Measurements from ENCODE around the gene RHOD. TPM values are rescaled to one million over a fixed set of nuclear protein-coding genes. Genes with fewer than 3 reads are reported as not detected.

The RHOD gene
- total RNA-seq, 1 experiment from 2014 or later = 17.1 TPM

GRCh38 chr11:67105964-67106363 lies 49.3 kb downstream of the RHOD start:
- H3K4me3 Mint-ChIP-seq (ENCODE audit: unreplicated experiment) = no peak overlapping the region

GRCh38 chr11:67111261-67111660 lies 54.6 kb downstream of the RHOD start:
- Mint-ChIP-seq H3K9me3 (ENCODE audit: unreplicated experiment) (no peaks in the 10 kb centered on the region), H3K36me3 (ENCODE audit: insufficient read depth, unreplicated experiment) (peaks cover 7% of the 10 kb centered on the region), H3K4me1 (ENCODE audit: low read depth, unreplicated experiment) (peaks cover 14% of the 10 kb centered on the region), H3K27me3 (ENCODE audit: insufficient read depth, unreplicated experiment) (no peaks in the 10 kb centered on the region), H3K4me3 (ENCODE audit: unreplicated experiment) (no peak overlapping the region), H3K27ac (ENCODE audit: unreplicated experiment) (no peak overlapping the region)
- Histone ChIP-seq H3K4me3 (ENCODE audit: low read depth, low read length) (no peak overlapping the region), H3K27me3 (replicated peaks; ENCODE audit: control insufficient read depth, insufficient read depth, low read length) (no peaks in the 10 kb centered on the region), H3K36me3 (ENCODE audit: control insufficient read depth, insufficient read depth, low read length) (no peaks in the 10 kb centered on the region), H3K4me1 (peaks cover 22% of the 10 kb centered on the region), H3K9me3 (no peaks in the 10 kb centered on the region)
- ChIA-PET CTCF (interaction anchor here (0.6 to 1.4 kb wide), 2 partner anchors 16 to 116 kb away, joined by 3 to 5 read pairs; no protein-coding TSS in a partner anchor), POLR2A (no interaction called here)
- no peak for TF ChIP-seq CTCF (IDR thresholded peaks at IDR 0.05; ENCODE audit: insufficient read depth in 1 of 2, low read depth in 1 of 2, low read length in 1 of 2, severe bottlenecking in 1 of 2, unreplicated experiment in 1 of 2)
- no peak for DNase-seq
- BruUV-seq (replicated peaks) = no TSS peak
- intact Hi-C loops (cut with micrococcal nuclease; ENCODE audit: unreplicated experiment) = loop anchor here (10.0 kb wide), 1 partner anchor 394 kb away; the partner anchor contains the start of genes CDK2AP2 and PITPNM1

More at GRCh38 chr11:67105964-67106363, 49.3 kb downstream of the RHOD start:
- no peak for DNase-seq
- BruUV-seq (replicated peaks) = no TSS peak
- H3K9me3 ChIP-seq = no peaks in the 10 kb centered on the region
- Mint-ChIP-seq H3K27ac (ENCODE audit: unreplicated experiment) (no peak overlapping the region), H3K36me3 (ENCODE audit: insufficient read depth, unreplicated experiment) (no peaks in the 10 kb centered on the region), H3K4me1 (ENCODE audit: low read depth, unreplicated experiment) (no peaks in the 10 kb centered on the region), H3K9me3 (ENCODE audit: unreplicated experiment) (no peaks in the 10 kb centered on the region), H3K27me3 (ENCODE audit: insufficient read depth, unreplicated experiment) (no peaks in the 10 kb centered on the region)
- H3K4me3 ChIP-seq (ENCODE audit: low read depth, low read length) = no peak overlapping the region
- H3K4me1 ChIP-seq = no peaks in the 10 kb centered on the region
- ChIA-PET POLR2A (no interaction called here), CTCF (interaction anchor here (0.8 to 1.0 kb wide), 2 partner anchors 13 to 25 kb away, joined by 3 to 4 read pairs; partner anchors contain the start of gene KDM2A)
- H3K27me3 ChIP-seq (replicated peaks; ENCODE audit: control insufficient read depth, insufficient read depth, low read length) = no peaks in the 10 kb centered on the region
- H3K36me3 ChIP-seq (ENCODE audit: control insufficient read depth, insufficient read depth, low read length) = no peaks in the 10 kb centered on the region
- TF ChIP-seq CTCF (IDR thresholded peaks at IDR 0.05; ENCODE audit: insufficient read depth in 1 of 2, low read depth in 1 of 2, low read length in 1 of 2, severe bottlenecking in 1 of 2, unreplicated experiment in 1 of 2) = no peak
- intact Hi-C loops (cut with micrococcal nuclease; ENCODE audit: unreplicated experiment) = no loop called here

- Histone ChIP-seq H3K27me3 (replicated peaks; ENCODE audit: control insufficient read depth, insufficient read depth, low read length) (no peaks in the 10 kb centered on the region), H3K9me3 (no peaks in the 10 kb centered on the region), H3K4me1 (peaks cover 35% of the 10 kb centered on the region), H3K4me3 (ENCODE audit: low read depth, low read length) (no peak overlapping the region), H3K36me3 (ENCODE audit: control insufficient read depth, insufficient read depth, low read length) (no peaks in the 10 kb centered on the region)
- POLR2A ChIA-PET = no interaction called here
- Mint-ChIP-seq H3K4me1 (ENCODE audit: low read depth, unreplicated experiment) (peaks cover 14% of the 10 kb centered on the region), H3K9me3 (ENCODE audit: unreplicated experiment) (no peaks in the 10 kb centered on the region), H3K36me3 (ENCODE audit: insufficient read depth, unreplicated experiment) (peaks cover 7% of the 10 kb centered on the region), H3K4me3 (ENCODE audit: unreplicated experiment) (no peak overlapping the region), H3K27ac (ENCODE audit: unreplicated experiment) (no peak overlapping the region), H3K27me3 (ENCODE audit: insufficient read depth, unreplicated experiment) (no peaks in the 10 kb centered on the region)
- TF ChIP-seq CTCF (IDR thresholded peaks at IDR 0.05; ENCODE audit: insufficient read depth in 1 of 2, low read depth in 1 of 2, low read length in 1 of 2, severe bottlenecking in 1 of 2, unreplicated experiment in 1 of 2) = no peak
- CTCF ChIA-PET = interaction anchor here (0.5 kb wide), 1 partner anchor 59 kb away, joined by 3 read pairs; no protein-coding TSS in a partner anchor
- BruUV-seq (replicated peaks) = no TSS peak
- intact Hi-C loops (cut with micrococcal nuclease; ENCODE audit: unreplicated experiment) = loop anchor here (10.0 kb wide), 1 partner anchor 392 kb away; the partner anchor contains the start of genes CDK2AP2 and PITPNM1
- no peak for DNase-seq
These were observed 56.6 kb downstream of the RHOD start for GRCh38 chr11:67113231-67113721.
